NCI-H1930 (cell line): ENCODE measurements around the gene TOMM5.
"Not testable (repeated sequence)": the region's sequence is repeated elsewhere in the genome, so short reads cannot be mapped to it uniquely, and the experiment has no call there.

Experiments
- DNase-seq, 2 experiments: peaks; one replicate each; lab custom pipeline; 2025; lab: John Stamatoyannopoulos, UW

TOMM5 gene

DNA sequence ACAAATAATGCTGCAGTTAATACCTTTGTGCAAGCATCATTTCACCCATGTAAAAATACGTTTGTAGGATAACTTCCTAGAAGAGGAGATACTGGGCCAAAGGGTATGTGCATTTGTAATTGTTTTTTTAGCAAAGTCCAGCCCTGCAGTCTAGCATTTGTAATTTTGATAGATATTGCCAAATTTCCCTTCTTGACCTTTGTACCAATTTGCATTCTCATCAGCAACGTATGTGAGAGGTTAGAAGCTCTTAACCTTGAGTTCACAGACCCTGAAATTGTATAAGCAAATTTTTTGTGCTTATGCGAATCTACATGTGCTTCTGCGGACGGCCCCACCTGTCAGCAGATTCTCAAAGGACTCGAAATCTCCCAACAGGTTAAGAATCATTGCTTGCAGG lies 18.6 kb upstream of the TOMM5 start:
- no peak for DNase-seq

DNA sequence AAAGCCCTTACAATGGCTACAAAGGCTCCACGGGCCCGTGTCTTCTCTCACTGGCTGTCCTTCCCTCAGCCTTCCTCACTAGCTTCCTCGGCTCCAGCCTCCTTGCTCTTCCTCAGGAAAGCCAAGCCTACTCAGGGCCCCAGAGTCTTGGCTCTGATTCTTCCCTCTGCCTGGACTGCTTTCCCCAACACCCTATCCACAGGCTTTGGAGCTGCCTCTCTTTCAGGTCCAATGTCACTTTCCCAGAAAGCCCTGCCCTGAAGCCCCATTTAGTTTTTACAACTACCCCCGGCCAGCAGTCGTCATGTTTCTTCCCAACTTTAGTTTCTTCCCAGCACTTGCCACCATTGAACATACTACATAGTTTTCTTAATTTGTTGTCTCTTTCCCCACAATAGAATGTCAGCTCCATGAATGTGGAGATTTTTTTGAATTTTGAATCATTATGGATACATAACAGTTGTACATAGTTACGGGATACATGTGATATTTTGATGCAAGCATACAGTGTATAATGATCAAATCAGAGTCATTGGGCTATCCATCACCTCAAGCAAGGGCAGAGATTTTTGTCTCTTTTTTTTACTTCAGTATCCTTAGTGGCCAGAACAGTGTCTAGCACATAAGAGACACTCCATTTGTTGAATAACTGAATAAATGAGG lies 17.5 kb upstream of the TOMM5 start:
- no peak for DNase-seq

- no peak for DNase-seq
These were observed 15.9 kb upstream of the TOMM5 start for GRCh38 chr9:37608250-37608649.

GRCh38 chr9:37604296-37604695 lies 11.9 kb upstream of the TOMM5 start:
- no peak for DNase-seq

GRCh38 chr9:37602817-37603216 lies 10.4 kb upstream of the TOMM5 start:
- DNase-seq: no peak

GRCh38 chr9:37602061-37602460 lies 9.7 kb upstream of the TOMM5 start:
- not testable (repeated sequence) for DNase-seq

- DNase-seq: no peak
These were observed 4.1 kb upstream of the TOMM5 start for GRCh38 chr9:37596504-37596903.

GRCh38 chr9:37593883-37594448 lies 1.6 kb upstream of the TOMM5 start:
- DNase-seq: no peak

GRCh38 chr9:37587521-37587920 lies 4.9 kb downstream of the TOMM5 start:
- DNase-seq: no peak

DNA sequence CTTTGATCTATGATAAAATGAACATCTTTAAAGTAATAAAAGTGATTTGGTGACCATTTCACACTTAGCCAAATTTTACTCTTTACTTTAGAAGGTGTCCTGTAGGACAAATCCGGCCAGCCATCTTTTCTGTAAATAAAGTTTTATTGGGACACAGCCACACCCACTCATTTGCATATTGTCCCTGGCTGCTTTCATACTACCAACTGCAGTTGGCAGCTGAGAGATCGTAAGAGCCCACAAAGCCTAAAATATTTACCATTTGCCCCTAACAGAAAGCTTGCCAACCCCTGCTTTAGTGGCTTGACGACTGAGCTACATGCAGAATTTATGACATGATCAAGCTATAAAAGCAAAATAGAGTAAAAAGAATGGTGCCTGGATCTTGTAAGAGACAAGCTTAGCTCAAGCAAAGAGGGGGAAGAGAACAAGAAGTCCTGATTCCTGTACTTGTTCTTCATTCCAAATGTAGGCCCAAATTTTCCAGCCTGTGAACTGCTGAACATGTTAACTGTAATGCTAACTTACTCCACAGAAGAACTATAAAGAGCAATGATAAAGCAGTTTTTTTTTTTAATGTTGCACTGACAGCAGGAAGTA lies 8.8 kb downstream of the TOMM5 start:
- DNase-seq: no peak

- peak in 1 of 2 experiments; percentile 14 for DNase-seq
These were observed 9.7 kb downstream of the TOMM5 start for GRCh38 chr9:37582548-37583157.

- peak; percentile 73 to 78 for DNase-seq
These were observed 16.3 kb downstream of the TOMM5 start, which contains the start of gene FBXO10 for GRCh38 chr9:37575921-37576721. Gene FBXO10 (minus strand): TSS chr9:37576380. CDS start chr9:37541768, 34,612 bp downstream.

- DNase-seq: no peak
These were observed 16.9 kb downstream of the TOMM5 start for GRCh38 chr9:37575511-37575914.

- no peak for DNase-seq
These were observed 17.4 kb downstream of the TOMM5 start for GRCh38 chr9:37575001-37575400.

- no peak for DNase-seq
These were observed 18.1 kb downstream of the TOMM5 start for GRCh38 chr9:37574241-37574721.

DNA sequence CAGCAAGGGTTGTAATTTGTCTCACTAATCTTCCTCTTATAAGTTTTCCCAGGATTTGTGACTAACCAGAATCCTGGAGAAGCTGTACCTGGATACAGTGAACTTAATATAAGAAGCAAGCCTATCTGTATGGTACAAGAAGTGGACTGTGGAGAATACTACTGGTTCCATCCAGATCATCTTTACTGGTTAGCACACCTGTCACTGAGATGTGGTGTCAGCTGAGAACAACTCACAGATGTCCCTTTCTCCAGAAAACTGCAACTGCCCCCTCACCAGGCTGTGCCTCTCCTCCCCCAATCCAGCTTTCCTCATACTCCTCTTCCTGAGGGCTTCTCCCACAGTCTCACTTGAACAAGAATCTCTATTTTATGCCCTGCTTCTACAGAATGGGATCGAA lies 21.1 kb downstream of the TOMM5 start:
- no peak for DNase-seq

DNA sequence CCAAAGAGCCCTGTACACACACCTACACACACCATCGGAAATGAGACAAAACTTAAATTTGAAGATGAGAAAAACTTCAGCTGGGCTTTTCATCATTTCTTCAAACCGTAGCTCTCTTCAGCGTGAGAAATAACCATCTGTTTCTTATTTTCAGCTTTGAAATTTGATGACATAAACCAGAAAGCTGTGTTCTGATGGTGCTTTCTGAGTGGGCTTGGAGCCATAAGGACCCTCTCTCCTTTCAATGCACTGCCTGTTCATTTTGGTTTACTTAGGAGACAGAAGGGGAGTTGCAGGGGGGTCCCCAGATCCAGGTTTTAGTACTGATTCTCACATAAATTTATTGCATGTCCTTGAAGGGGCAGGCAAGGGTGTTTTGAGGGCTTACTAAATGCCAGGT lies 25.7 kb downstream of the TOMM5 start:
- no peak for DNase-seq

DNA sequence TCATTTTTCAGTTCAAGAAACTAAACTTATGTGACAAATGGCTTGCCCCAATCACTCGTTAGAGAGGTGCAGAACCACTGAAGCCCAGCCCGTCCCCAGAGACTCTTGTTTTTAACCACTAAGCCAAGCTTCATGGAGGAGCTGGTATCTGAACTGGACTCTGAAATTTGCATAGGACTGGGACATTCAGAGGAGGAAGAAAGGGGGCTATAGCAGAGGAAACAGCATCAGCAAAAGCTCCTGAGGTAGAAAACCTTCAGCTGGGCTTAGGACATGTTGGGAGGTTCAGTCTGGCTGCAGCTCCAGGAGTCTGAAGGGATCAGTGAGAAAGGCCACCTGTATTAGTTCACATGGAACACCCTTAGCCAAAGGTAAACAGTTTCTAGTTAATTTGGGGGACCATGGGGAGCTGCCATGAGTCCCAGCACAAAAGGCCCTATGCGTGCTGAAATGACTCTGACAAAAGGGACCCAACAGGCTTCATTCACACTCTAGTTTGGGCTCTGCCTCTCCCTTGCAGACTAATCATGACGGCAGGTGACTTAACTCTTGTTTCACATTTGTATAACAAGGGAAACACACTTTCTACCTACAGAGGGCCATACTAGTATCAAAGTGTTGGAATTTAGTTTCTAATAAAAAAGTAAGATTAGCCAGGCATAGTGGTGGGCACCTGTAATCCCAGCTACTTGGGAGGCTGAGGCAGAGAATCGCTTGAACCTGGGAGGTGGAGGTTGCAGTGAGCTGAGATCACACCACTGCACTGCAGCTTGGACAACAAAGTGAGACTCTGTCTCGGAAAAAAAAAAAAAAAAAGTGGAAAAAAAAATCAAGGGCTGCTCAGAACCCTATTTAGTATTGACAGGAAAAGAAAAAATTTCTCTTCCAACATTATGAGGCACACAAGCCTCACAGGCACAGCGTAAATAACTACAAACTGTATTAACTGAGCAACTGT lies 26.5 kb downstream of the TOMM5 start:
- DNase-seq: no peak

- no peak for DNase-seq
These were observed 27.5 kb downstream of the TOMM5 start for GRCh38 chr9:37564916-37565315.

GRCh38 chr9:37563806-37564513 lies 28.4 kb downstream of the TOMM5 start:
- DNase-seq: no peak
